Renal pelvis (tissue), 12 donors: ENCODE results near the gene MPP2. TPM values are rescaled to one million over a fixed set of nuclear protein-coding genes. Genes with fewer than 3 reads are reported as not detected.
"Not testable (repeated sequence)": the region's sequence is repeated elsewhere in the genome, so short reads cannot be mapped to it uniquely, and the experiment has no call there.

Experiments
- DNase-seq: peaks from one replicate; pipeline ENCODE4 v3.0.0-alpha.2; 2013
- long read RNA-seq, 16 experiments: transcript quantifications; one replicate each; lab custom pipeline, GENCODE V29; 2026
- polyA plus RNA-seq, 3 donors: library from polyadenylated mRNA; unstranded; fragments of 120-200 nt; gene quantifications; one replicate each; pipeline ENCODE4 v1.2.1, GENCODE V29; 2013; ENCODE audit not compliant: insufficient read length in 3 of 3

MPP2 gene, protein sequence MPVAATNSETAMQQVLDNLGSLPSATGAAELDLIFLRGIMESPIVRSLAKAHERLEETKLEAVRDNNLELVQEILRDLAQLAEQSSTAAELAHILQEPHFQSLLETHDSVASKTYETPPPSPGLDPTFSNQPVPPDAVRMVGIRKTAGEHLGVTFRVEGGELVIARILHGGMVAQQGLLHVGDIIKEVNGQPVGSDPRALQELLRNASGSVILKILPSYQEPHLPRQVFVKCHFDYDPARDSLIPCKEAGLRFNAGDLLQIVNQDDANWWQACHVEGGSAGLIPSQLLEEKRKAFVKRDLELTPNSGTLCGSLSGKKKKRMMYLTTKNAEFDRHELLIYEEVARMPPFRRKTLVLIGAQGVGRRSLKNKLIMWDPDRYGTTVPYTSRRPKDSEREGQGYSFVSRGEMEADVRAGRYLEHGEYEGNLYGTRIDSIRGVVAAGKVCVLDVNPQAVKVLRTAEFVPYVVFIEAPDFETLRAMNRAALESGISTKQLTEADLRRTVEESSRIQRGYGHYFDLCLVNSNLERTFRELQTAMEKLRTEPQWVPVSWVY
- 1 to 10 TPM; 7.4 to 8.0 (median 7.9) TPM for polyA plus RNA-seq
- long read RNA-seq, donor 1, full-length matches to known transcripts: 1 of 1 reads
- long read RNA-seq, donor 1, partial matches to known transcripts: 0 of 1 reads
- long read RNA-seq, donor 1, other reads (novel, unspliced or antisense): 0 of 1 reads
- long read RNA-seq, donor 2, full-length matches to known transcripts: 2 of 2 reads
- long read RNA-seq, donor 2, partial matches to known transcripts: 0 of 2 reads
- long read RNA-seq, donor 2, other reads (novel, unspliced or antisense): 0 of 2 reads
- long read RNA-seq, donor 3: 0 reads
- long read RNA-seq, donor 4: 0 reads
- long read RNA-seq, donor 5, full-length matches to known transcripts: 1 of 1 reads
- long read RNA-seq, donor 5, partial matches to known transcripts: 0 of 1 reads
- long read RNA-seq, donor 5, other reads (novel, unspliced or antisense): 0 of 1 reads
- long read RNA-seq, donor 6: 0 reads
- long read RNA-seq, donor 7, full-length matches to known transcripts: 2 of 2 reads
- long read RNA-seq, donor 7, partial matches to known transcripts: 0 of 2 reads
- long read RNA-seq, donor 7, other reads (novel, unspliced or antisense): 0 of 2 reads
- long read RNA-seq, donor 8, full-length matches to known transcripts: 1 of 1 reads
- long read RNA-seq, donor 8, partial matches to known transcripts: 0 of 1 reads
- long read RNA-seq, donor 8, other reads (novel, unspliced or antisense): 0 of 1 reads
- long read RNA-seq, donor 9, full-length matches to known transcripts: 2 of 2 reads
- long read RNA-seq, donor 9, partial matches to known transcripts: 0 of 2 reads
- long read RNA-seq, donor 9, other reads (novel, unspliced or antisense): 0 of 2 reads
- long read RNA-seq, donor 10, full-length matches to known transcripts: 2 of 2 reads
- long read RNA-seq, donor 10, partial matches to known transcripts: 0 of 2 reads
- long read RNA-seq, donor 10, other reads (novel, unspliced or antisense): 0 of 2 reads
- long read RNA-seq, donor 11, full-length matches to known transcripts: 1 of 1 reads
- long read RNA-seq, donor 11, partial matches to known transcripts: 0 of 1 reads
- long read RNA-seq, donor 11, other reads (novel, unspliced or antisense): 0 of 1 reads
- long read RNA-seq, donor 12, full-length matches to known transcripts: 2 of 2 reads
- long read RNA-seq, donor 12, partial matches to known transcripts: 0 of 2 reads
- long read RNA-seq, donor 12, other reads (novel, unspliced or antisense): 0 of 2 reads
- long read RNA-seq, donor 13: 0 reads
- long read RNA-seq, donor 14: 0 reads
- long read RNA-seq, donor 15: 0 reads
- long read RNA-seq, donor 16: 0 reads

DNA sequence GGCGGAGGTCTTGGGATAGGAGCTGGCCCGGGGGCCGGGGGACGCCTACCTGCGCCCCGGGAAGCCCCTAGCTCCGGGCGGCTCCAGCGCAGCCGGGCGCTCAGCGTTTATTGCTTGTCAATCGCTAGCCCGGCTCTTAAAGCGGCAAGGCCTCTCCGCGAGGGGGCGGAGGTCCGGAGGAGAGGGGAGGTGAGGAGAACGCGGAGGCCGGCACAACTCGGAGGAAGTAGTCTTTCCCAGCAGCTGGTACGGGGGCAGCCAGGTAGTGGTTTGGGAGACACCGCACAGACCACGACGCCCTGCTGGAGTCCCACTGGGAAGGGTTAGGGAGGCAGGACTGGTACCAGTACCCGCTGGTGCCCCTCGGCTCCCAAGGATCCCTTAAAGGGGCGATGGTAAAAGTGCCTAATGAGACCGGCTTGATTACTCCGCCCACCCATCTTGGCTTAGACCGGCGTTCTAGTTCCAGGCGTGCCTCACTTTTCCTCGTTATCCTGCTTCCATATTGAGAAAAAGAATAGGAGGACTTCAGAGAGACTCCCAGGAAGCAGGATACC is at the start of gene MPP2:
Gene MPP2 (minus strand): TSS at position 112 of the 557 bp plus-strand sequence. CDS start 3,076 bp downstream, outside the sequence.
- peak; percentile 88 for DNase-seq

- no peak for DNase-seq
Measured at GRCh38 chr17:43956222-43956621, 48.9 kb upstream of the MPP2 start.

DNA sequence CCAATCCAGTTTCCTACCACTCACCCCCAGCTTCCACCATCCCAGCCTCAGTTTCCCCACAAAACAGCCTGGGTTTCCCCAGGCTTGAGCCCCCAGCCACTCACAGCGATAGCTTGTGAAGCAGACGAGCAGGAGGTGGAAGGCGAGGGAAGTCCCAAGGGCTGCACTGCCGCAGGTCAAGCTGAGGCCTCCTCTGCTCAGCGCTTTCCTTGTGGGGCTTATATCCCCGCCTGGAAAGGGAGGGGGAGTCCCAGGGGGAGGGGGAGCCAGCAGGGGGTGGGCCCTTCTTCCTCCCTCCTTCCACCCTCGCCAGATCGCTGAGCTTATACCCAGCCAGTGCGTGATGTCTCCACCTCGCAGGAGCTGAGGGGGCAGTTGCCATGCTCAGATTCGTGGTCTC is 46.4 kb upstream of the MPP2 start, which contains the start of gene PYY:
Gene PYY (minus strand): TSS at position 195 of the 400 bp plus-strand sequence. CDS start 457 bp downstream, outside the sequence.
- no peak for DNase-seq

- DNase-seq: no peak
Measured at GRCh38 chr17:43952724-43953666, 45.7 kb upstream of the MPP2 start.

DNA sequence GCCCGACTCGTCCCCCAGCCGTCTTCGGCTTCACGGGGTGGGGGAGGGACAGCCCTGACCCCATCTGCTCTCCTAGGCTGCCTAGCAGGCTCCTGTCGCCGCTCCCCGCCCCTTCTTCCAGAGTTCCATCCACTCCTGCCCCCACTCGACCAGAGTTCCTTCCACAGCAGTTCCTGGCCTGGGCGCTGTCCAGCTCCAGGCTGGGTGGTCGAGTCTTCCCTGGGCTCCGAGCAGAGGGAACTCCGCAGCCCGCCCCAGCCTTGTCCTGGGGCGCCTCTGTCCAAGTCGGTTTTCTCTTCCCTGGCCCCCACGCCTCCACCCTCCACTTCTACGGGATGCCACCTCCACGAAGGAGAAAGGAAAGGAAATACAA is 45.0 kb upstream of the MPP2 start:
- no peak for DNase-seq

DNA sequence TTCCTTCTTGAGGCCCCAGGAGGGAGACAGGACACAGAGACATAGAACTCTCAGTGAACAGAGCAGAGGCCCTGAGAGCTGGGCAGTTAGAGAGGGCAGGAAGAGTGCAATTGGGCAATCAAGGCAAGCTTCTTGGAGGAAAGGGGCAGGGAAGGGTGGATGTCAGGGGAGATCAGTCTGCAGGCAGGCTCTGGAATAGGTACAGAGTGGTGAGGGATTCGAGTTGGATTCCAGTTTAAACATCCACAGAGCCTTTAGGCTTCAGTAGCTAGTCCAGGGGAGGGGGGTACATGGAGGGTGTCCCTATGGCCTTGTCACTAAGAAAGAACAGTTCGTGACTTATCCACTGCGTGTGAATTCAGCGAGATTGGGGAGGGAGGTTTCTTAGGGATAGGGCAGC is 44.4 kb upstream of the MPP2 start:
- no peak for DNase-seq

- no peak for DNase-seq
Measured at GRCh38 chr17:43950554-43950953, 43.2 kb upstream of the MPP2 start.

- DNase-seq: no peak
Measured at GRCh38 chr17:43949781-43950180, 42.4 kb upstream of the MPP2 start.

DNA sequence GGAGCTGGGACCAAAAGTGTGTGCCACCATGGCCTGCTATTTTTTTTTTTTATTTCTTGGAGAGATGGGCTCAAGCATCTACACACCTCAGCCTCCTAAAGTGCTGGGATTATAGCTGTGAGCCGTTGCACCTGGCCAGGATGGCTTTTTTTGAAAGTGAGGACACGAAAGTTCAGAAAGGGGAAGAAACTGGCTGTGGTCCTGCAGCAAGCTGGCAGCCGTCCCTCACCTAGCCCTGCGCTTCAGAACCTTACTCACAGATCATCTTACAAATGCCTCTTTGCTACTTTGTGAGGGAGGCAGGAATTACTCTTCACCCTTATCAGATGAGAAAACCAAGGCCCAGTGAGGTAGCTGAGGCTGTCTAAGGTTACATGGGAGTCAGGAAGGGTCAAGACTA is 39.4 kb upstream of the MPP2 start:
- no peak for DNase-seq

- DNase-seq: no peak
Measured at GRCh38 chr17:43945074-43945829, 37.9 kb upstream of the MPP2 start.

DNA sequence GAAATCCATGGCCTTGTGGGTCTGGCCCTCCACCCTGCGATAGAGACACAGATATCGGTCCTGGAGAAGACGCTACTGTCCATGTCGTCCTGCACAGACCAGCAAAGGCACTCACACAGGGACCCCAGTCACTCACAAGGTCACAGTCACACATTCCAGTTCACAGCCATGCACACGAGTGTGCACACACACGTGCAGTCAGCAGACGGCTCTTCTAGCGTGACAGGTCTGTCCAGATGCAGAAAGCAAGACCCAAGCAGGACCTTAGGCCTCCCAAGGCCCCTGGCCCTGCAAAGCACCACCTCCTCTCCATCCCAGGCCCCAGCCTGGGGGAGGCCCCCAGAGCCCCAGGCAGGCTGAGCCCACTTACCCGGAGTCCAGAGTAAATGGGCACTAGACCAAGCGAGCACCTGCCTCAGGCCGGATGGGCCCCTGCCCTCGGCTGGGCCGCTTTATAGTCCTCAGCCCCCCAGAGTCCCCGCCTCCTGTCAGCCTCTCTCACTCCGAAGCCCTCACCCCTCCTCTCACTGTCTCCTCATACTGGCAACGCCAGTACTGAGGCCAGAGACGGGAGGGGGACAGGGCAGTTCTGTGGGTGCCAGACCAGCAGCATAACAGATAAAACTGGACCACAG is 34.8 kb upstream of the MPP2 start, which contains the start of gene PPY:
Gene PPY (minus strand): TSS at position 426 of the 635 bp plus-strand sequence. CDS start 822 bp downstream, outside the sequence.
- DNase-seq: no peak

DNA sequence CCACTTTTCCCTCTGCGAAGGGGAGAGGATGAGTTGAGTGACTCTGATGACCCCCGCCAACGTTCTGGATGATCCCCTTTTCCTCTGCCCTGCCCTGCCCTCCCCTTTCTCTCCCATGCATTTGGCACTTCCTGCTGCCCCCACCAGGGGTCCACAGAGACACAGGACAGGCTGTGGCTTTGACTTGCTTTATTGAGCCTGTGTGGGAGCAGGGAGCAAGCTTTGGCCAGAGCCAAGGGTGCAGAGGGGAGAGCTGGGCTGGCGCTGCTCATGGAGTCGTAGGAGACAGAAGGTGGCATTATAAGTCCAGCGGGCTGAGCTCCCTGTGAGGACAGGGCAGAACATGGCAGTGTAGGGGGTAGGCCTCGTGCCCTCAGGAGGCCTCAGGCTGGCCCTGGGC is 33.3 kb upstream of the MPP2 start:
- DNase-seq: peak; percentile 55

- no peak for DNase-seq
Measured at GRCh38 chr17:43939886-43940285, 32.5 kb upstream of the MPP2 start.

DNA sequence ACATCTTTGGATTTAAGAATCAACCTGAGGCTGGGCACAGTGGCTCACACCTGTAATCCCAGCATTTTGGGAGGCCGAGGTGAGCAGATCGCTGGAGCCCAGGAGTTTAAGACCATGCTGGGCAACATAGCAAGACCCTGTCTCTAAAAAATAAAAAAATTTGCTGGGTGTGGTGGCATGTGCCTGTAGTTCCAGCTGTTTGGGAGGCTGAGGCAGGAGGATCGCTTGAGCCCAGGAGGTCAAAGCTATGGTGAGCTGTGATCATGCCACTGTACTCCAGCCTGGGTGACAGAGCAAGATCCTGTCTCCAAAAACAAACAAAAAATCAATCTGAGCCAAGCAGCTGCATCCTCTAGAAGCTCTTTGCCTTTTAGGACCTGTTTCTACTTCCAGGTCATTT is 32.1 kb upstream of the MPP2 start:
- DNase-seq: not testable (repeated sequence)

GRCh38 chr17:43938838-43939182 is 31.5 kb upstream of the MPP2 start:
- no peak for DNase-seq

GRCh38 chr17:43936434-43936833 is 29.1 kb upstream of the MPP2 start:
- no peak for DNase-seq

DNA sequence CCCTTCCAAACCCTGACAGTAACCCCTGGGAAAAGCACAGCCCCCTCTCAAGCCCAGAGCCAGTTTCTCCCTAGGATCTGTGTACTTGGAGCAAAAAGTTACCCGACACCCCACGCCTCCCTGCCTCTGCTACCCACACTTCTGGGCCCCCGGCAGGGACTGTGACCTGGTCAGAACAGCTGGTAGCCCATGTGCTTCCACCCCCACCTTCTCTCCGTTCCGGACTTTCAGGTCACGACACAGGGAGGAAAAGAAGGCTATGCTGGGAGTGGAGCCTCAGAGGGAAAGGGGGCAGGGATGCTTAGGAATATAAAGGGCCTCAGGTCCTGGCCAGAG is 28.6 kb upstream of the MPP2 start:
- peak; percentile 72 for DNase-seq
